NT2/D1 (cell line): ENCODE results near the gene MLLT6.

ENCODE experiments used
- DNase-seq: peaks from one replicate; pipeline ENCODE4 v3.0.0-alpha.2; 2011; ENCODE audit warnings: low read depth, low spot score
- H3K27me3 ChIP-seq: 2 replicates; pipeline ENCODE4 v1.6.0; 2011; ENCODE audit warnings: mild to moderate bottlenecking; ENCODE audit not compliant: insufficient read length, insufficient read depth
- H3K36me3 ChIP-seq: 2 replicates; pipeline ENCODE4 v1.6.1; 2011; ENCODE audit warnings: mild to moderate bottlenecking, low read length, mixed read lengths; ENCODE audit not compliant: insufficient read depth, insufficient read length
- H3K4me1 ChIP-seq: 2 replicates; pipeline ENCODE4 v1.5.1; 2011; ENCODE audit not compliant: insufficient read depth, insufficient read length
- H3K4me3 ChIP-seq: 2 replicates; pipeline ENCODE4 v1.5.1; 2011; ENCODE audit warnings: low read depth; ENCODE audit not compliant: insufficient read length
- H3K9ac ChIP-seq: 2 replicates; pipeline ENCODE4 v1.6.0; 2011; ENCODE audit warnings: low read depth; ENCODE audit not compliant: insufficient read length
- H3K9me3 ChIP-seq: 2 replicates; pipeline ENCODE4 v1.5.1; 2011; ENCODE audit warnings: mild to moderate bottlenecking, low read length; ENCODE audit not compliant: insufficient read depth
- SUZ12 ChIP-seq: IDR thresholded peaks from 2 replicates; pipeline ENCODE4 v1.6.1; 2011; ENCODE audit not compliant: insufficient read length, insufficient read depth; ENCODE audit errors: extremely low read depth
- YY1 ChIP-seq: IDR thresholded peaks from 2 replicates; pipeline ENCODE4 v1.6.1; 2011; ENCODE audit not compliant: insufficient read length, insufficient read depth
- ZNF274 ChIP-seq: IDR thresholded peaks from 2 replicates; pipeline ENCODE4 v1.6.1; 2011; ENCODE audit warnings: mild to moderate bottlenecking, low read depth, low read length

The MLLT6 gene

DNA sequence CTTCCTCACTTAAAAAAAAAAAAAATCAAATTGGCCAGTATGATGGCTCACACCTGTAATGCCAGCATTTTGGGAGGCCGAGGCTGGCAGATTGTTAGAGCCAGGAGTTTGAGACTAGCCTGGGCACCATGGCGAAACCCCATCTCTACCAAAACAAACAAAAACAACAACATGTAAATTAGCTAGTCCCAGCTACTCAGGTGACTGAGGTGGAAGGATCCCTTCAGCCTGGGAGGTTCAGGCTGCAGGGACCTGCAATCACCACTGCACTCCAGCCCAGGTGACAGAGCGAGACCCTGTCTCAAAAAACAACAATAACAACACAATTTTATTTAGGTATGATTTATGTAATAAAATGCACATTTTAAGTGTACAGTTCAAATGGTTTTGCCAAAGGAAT lies 24.0 kb upstream of the MLLT6 start:
- no peak for DNase-seq
- TF ChIP-seq YY1: no peak
- TF ChIP-seq SUZ12: no peak
- no peak for TF ChIP-seq ZNF274
- Histone ChIP-seq H3K4me3 (no peak overlapping the region), H3K4me1 (no peaks in the 10 kb centered on the region), H3K36me3 (no peaks in the 10 kb centered on the region), H3K27me3 (peaks cover 19% of the 10 kb centered on the region), H3K9me3 (no peaks in the 10 kb centered on the region), H3K9ac (no peak overlapping the region)

DNA sequence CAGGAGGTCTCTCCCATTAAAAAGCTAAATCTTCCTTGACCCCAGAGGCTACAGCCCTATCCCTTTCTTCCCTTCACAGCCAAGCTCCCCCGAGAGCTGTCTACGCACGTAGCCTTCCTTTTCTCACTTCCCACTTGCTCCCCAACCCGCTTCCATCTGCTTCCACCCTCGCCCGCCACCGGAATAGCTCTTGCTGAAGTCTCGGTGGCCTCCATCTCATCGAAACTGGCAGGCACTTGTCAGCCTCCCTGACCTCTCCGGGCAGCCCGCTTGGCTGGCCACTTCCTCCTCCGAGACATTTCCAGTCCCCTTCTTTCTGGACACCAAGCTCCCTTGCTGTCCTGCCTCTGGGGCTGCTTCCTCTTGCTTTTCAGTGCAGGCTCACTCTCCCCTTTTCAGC lies 19.6 kb upstream of the MLLT6 start:
- Histone ChIP-seq H3K36me3 (no peaks in the 10 kb centered on the region), H3K4me3 (no peak overlapping the region), H3K4me1 (no peaks in the 10 kb centered on the region), H3K9ac (no peak overlapping the region), H3K9me3 (no peaks in the 10 kb centered on the region), H3K27me3 (peaks cover 12% of the 10 kb centered on the region)
- no peak for DNase-seq
- TF ChIP-seq YY1 (no peak), SUZ12 (no peak), ZNF274 (no peak)

DNA sequence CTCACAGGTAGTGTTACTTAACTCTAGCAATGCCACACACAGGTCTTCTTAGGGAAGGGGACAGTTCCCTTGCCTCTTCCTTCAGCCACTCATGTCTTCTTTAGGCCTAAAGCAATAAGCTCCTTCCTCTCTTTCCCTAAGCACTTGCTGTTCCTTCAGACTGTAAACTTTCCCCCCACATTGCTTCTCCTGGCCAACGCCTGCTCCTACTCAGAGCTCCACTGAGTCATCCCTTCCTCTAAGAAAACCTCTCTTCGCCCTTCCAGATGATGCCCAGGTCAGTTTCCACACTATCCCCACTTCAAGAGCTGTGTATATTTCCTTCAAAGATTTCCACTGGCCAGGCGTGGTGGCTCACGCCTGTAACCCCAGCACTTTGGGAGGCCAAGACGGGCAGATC lies 17.8 kb upstream of the MLLT6 start:
- H3K27me3 ChIP-seq: peaks cover 12% of the 10 kb centered on the region
- DNase-seq: no peak
- no peak overlapping the region for H3K4me3 ChIP-seq
- H3K36me3 ChIP-seq: no peaks in the 10 kb centered on the region
- no peaks in the 10 kb centered on the region for H3K9me3 ChIP-seq
- H3K4me1 ChIP-seq: peaks cover 5% of the 10 kb centered on the region
- TF ChIP-seq SUZ12: no peak
- TF ChIP-seq YY1: no peak
- no peak for TF ChIP-seq ZNF274
- H3K9ac ChIP-seq: no peak overlapping the region

DNA sequence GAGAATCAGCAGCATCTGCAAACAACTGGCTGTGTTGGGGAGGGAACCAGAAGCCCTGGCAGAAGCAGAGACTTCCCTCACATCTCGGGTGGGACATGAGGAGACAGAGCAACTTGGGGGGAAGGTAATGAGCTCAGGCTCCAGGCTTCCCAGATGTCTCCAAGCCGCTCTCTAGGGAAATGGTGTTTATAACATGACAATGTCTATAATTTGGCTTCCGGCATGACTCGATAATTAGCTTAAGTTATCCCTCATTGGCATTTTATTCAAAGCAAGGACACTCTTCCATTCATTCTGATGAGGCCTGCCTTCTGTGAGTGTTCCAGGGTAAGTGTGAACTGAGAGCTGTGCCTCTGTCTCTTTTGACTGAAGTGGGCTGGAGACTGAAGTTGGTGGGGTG lies 14.7 kb upstream of the MLLT6 start:
- Histone ChIP-seq H3K4me3 (no peak overlapping the region), H3K9ac (no peak overlapping the region), H3K4me1 (peaks cover 5% of the 10 kb centered on the region), H3K9me3 (no peaks in the 10 kb centered on the region), H3K27me3 (peaks cover 7% of the 10 kb centered on the region), H3K36me3 (no peaks in the 10 kb centered on the region)
- TF ChIP-seq YY1 (no peak), SUZ12 (no peak), ZNF274 (no peak)
- DNase-seq: no peak

DNA sequence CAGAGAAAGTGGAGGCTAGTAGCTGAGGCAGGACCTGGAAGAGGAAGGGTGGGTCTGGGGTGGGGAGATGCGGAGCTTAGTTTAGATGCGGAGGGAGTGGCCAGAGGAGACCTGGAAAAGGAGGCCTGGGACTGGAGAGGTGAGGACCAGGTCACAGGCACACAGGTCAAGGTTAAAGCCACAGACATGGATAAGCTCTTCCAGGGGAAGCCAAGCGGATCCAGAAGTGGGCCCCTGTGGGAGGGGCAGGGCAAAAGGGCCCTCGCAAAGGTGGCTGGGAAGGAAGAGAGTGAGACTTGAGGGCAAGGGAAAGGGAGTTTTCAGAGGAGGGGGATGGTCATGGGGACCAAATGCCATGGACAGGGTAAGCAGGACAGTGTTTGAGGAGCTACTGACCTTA lies 13.9 kb upstream of the MLLT6 start:
- TF ChIP-seq YY1 (no peak), SUZ12 (no peak)
- Histone ChIP-seq H3K9me3 (no peaks in the 10 kb centered on the region), H3K4me3 (no peak overlapping the region), H3K9ac (no peak overlapping the region), H3K4me1 (peaks cover 5% of the 10 kb centered on the region), H3K36me3 (no peaks in the 10 kb centered on the region), H3K27me3 (peaks cover 4% of the 10 kb centered on the region)
- no peak for DNase-seq

DNA sequence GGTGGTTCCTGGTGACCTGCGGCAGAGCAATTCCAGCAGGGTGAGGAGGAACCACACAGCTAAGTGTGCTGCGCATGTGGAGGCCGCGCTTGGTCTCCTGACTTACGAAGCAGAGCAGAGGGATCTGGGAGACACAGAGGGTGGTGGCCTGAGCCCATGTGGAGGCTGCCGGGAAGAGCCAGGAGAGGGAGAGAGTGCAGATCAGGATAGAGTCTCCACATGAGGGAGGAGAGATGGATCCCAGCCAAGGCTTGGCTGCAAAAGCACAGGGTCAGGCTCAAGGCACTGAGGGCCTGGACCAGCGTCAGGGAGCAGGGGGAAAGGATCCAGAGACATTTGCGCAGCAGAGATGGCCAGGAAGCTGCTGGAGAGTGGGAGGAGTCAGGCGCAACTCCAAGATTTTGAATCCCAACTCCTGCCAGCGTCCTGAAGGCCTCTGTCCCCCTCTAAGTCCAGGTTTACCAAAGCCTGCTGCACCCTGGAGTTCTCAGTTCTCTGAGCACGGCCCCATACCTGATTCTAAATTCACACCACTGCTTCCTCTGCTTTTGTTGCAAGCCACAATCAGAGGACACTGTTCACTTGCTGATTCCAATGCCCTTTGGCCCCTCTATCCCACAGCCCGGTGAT lies 11.3 kb upstream of the MLLT6 start:
- no peak for DNase-seq
- Histone ChIP-seq H3K4me1 (peaks cover 5% of the 10 kb centered on the region), H3K9ac (no peak overlapping the region), H3K9me3 (no peaks in the 10 kb centered on the region), H3K27me3 (peaks cover 24% of the 10 kb centered on the region), H3K4me3 (no peak overlapping the region), H3K36me3 (no peaks in the 10 kb centered on the region)
- TF ChIP-seq ZNF274 (no peak), SUZ12 (no peak), YY1 (no peak)

DNA sequence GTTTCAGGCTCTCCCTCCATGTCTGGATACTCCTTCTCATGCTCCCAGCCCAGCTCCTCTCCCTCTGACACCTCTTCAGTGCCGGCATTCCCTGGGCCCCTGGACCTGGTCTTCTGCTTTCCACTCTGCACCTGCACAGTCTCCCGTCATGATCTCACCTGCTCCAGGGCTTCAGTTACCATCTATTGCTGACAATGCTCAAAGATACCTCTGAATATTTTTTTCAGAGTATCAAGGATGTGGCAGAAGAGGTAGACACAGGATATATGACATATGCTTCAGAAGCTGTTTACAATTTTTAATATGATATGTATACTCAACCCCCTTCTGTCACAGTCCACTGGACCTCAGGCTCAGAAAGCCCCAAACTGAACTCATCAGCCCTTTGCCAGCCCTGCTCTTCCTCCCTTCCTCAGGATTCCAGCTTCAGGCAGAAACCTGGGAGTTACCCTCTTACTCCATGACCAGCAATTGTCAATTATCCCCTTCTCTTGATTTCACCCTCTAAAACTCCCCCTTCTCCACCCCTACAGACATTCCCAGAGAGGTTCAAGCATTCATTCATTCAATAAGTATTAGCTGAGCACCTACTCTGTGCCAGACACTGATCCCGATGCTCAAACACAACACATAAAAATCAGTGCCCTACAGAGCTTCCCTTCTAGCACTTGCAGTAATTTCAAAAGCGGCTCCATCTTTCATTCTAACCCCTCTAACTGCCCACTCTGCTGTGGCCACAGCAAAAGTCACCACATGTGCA lies 7.8 kb upstream of the MLLT6 start:
- H3K4me1 ChIP-seq: peaks cover 2% of the 10 kb centered on the region
- H3K27me3 ChIP-seq: peaks cover 56% of the 10 kb centered on the region
- no peak for DNase-seq

More for the DNA sequence above, 7.8 kb upstream of the MLLT6 start:
- no peak overlapping the region for H3K4me3 ChIP-seq
- H3K9ac ChIP-seq: no peak overlapping the region
- TF ChIP-seq SUZ12 (no peak), ZNF274 (no peak), YY1 (no peak)
- H3K36me3 ChIP-seq: no peaks in the 10 kb centered on the region
- H3K9me3 ChIP-seq: no peaks in the 10 kb centered on the region
